ENCODE data around the gene EXOC4.

EXOC4 gene

GRCh38 chr7:133489906-133490305 is 237.0 kb downstream of the EXOC4 start:
- DNase-seq: no peak

GRCh38 chr7:133491201-133491691 is 238.4 kb downstream of the EXOC4 start:
- DNase-seq: no peak

DNA sequence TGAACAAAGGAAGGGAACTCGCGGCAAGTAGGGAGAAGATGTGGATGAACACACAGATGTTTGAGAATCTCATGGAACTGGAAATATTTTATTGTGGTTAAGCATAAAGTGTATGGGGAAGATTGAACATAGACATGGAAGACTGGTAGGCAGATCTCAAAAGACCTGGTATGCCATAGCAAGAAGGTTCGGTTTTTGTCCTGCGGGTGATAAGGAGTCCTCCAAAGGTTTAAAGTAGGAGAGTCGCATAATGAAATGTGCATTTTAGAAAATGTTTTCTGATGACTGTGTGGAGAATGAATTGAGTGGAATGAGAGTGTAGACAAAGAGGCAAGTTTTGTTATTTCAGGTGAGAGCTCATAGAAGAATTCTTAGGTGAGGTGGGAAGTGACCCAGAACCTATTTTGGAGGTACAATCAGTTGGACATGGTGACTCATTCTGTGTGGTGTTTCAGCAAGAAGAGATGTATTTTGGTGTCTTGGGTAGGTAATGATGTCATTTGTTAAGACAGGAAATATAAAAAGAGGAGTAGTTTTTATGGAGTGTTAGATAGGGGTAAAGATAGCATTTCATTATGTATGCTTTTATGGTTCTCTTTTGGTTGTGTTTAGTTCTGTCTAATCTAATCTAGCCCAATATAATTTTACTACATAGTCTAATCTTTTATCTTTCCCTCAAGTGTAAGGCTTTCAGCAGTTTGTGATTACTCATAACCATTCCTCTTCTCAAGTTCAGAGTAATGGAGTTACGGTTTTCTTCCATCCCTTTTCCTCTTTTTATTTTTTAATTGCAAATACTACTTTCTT is 239.2 kb downstream of the EXOC4 start:
- no peak for DNase-seq

GRCh38 chr7:133497061-133497460 is 244.2 kb downstream of the EXOC4 start:
- no peak for DNase-seq

- DNase-seq: no peak
Measured at GRCh38 chr7:133501771-133502170, 248.9 kb downstream of the EXOC4 start.

DNA sequence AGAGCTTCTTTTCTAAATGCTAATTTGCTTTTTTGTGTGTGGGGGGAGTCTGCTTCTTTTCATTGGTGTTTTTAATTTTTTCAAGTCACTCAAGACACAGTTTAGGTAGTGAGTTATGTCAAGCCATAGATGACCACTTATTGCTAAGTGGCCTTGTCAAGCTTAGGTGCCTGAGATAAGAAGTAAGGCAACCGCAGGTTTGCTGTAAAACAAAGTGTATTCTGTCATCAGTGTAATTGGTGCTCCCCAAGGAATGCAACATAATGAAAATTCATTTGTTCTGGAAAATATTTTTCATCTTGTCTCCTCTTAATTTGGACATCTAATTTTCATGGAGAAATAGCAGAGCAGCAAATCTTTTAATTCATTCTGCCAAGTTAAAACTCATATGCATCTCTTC is 249.6 kb downstream of the EXOC4 start:
- DNase-seq: no peak

DNA sequence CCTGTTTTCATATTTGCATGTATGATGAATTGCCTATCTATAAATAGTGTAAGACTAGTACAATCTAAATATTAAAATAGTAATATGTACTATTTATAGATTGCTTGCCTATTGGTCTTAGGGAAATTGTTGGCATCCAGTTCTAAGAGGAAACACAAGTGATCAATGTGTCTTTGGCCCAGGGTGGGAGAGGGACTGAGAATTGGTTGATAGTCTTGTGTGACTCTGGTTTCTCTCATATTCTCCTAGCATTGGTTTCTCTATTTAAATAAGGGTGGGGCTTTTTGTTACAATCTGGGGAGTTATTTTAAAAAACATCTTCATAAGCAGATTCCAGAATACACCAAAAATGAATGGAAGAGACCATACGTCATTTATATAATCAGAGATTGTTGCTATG is 250.1 kb downstream of the EXOC4 start:
- DNase-seq: no peak

DNA sequence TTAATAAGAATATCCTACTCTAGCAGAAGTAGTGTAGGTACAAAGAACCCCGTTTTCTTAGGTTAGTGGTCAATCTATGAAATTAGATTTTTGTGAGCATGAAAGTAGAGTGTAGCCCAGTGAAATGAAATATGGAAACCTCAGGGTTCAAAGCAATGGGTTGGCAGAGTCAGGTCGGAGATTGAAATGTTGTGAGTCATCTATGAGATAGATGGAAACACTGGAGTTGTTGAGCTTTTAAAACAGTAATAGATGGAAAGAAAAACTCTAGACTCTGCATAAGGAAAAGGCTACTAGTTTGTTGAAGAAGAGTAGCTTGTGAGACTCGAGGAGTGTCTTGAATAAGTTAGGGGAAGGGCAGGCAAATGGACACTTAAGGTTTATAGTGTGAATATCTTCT is 251.9 kb downstream of the EXOC4 start:
- DNase-seq: no peak

DNA sequence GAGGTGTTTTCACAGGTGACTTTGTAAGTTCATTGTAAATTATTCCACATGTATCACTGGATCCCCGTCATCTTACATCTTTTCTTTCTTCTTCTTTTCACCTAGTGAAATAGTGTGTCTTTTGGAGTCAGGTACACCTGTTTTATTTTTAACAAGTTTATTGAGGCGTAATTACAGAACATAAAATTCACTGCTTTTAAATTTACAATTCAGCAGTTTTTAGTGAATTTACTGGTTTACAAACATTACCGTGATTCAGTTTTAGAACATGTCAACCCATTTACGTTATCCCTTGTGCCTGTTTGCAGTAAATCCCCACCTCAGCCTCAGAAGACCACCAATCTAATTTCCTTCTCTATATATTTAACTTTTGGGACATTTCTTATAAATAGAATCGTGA is 256.9 kb downstream of the EXOC4 start:
- no peak for DNase-seq

- DNase-seq: no peak
Measured at GRCh38 chr7:133510326-133511055, 257.6 kb downstream of the EXOC4 start.

GRCh38 chr7:133511252-133511651 is 258.4 kb downstream of the EXOC4 start:
- no peak for DNase-seq

- DNase-seq: no peak
Measured at GRCh38 chr7:133511708-133512107, 258.8 kb downstream of the EXOC4 start.

- no peak for DNase-seq
Measured at GRCh38 chr7:133512560-133512959, 259.7 kb downstream of the EXOC4 start.

- no peak for DNase-seq
Measured at GRCh38 chr7:133513608-133514007, 260.7 kb downstream of the EXOC4 start.

GRCh38 chr7:133514551-133514950 is 261.7 kb downstream of the EXOC4 start:
- no peak for DNase-seq

DNA sequence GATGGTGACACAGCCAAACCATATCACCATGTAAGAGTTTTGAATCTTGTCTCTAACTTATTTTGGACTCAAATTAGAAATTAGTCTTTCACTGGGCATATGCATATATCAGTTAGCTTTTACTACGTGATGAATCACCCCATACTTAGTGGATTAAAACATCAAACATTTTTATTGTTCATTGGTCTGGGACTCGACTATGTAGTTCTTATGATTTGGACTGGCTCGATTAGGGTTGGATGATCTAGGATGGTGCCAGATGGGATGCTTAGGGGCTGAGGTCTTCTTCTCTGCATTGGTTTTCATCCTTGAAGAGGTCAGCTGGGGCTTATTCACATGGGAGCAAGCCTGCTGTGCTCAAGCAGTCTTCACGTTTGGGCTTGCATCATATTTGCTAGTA is 264.9 kb downstream of the EXOC4 start:
- DNase-seq: no peak

DNA sequence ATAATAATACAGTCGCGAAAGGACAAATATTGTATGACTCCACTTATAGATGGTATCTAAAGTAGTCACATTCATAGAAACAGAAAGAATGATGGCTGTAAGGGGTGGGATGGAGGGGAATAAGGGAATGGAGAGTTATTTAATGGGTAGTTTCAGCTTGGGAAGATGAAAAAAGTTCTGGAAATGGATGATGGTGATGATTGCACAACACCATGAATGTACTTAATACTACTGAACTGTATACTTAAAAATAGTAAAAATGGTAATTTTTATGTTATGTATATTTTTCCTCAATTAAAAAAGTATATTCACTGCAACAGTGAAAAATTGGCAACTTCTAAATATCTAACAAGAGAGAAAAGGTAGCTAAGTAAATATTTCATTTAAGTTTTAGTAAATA is 265.8 kb downstream of the EXOC4 start:
- no peak for DNase-seq

DNA sequence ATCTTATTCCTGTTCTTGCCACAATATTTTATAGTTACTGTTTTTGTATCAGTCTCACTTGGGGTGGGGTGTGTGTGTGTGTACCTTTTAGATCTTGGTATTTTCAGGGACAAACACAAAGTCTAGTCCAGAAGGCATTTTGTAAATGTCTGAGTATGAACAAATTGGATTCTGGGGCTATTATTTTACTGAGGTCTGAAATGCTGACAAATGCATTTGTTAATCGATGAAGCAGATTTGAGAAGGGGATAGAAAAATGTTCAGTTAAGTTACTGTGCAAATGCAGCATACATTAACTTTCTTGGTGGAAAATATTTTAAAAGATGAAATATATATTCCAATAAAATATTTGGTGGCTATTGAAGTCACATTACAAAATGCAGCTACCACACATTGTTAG is 267.4 kb downstream of the EXOC4 start:
- DNase-seq: no peak

DNA sequence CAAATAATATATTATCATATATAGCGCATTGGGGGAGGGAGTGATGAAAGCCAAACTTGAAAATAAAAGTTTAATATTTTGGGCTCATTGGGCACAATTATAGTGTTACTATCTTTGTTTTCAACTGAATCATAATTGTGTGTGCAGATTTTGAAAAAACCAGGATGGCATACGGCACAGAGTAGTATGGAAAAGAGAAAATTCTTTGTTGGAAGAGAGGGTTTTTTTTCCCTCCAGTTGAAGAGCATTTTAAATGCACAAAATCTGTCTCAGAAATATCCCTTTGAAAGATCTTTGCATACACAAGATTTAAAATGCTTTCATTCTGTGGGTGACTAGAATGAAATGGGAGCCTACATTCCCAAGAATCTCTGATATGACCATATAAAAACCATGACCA is 269.6 kb downstream of the EXOC4 start:
- no peak for DNase-seq

DNA sequence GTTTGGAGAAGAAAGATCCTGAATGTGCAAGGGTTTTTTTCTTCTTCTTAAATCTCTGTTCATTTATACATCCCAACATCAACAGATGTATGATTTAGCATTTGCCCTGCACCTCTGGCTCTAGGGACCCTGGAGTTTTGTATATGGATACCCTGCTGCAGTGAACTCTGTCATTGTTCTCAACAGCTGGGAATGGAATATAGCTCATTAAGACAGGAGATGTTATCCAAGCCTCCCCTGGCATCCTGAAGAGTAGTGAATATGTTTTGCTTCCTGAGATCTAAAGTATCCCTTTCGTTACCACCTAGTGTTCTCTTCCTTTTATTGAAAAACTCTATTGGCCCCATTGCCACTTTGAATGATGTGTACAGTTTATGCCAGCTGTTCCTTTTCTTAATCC is 275.9 kb downstream of the EXOC4 start:
- DNase-seq: no peak

- no peak for DNase-seq
Measured at GRCh38 chr7:133529861-133530260, 277.0 kb downstream of the EXOC4 start.

DNA sequence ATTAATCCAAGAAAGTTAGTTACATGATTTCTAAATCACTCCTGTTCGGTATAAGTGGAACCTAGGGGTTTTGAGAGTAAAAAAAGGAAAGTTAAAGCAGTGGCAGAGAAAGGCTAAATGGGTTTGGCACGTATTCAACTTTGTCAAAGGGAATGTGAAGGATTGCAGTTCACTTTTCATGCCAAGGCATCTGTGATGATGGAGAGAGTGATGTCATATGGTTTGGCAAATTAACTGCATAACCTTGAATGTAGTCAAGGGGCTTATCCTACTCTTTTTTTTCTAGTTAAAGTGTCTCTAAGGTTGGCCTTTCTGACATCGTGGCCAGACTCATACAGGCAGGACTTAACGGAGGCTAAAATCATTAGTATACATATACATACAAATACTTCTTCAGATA is 277.8 kb downstream of the EXOC4 start:
- no peak for DNase-seq

DNA sequence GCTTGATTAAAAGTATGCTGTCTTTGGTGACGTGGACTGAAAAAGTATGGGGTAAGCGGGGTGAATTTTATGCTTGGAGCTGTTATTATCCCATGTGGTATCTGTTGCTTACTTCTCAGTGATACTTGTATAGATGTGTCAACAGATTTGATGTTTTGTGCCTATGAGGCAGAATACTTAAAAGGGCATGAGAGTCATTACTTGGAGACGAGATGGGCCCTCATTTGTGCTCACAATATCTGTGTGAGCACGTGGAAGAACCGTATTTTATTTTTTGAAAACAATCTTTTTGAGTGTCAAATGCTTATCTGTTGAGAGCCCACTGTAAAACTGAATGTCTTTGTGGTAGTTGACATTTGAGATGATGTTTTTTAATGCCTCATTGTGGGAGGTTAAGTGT is 281.9 kb downstream of the EXOC4 start:
- no peak for DNase-seq
